GM12872 (cell line): Measurements from ENCODE around the gene COL25A1.

ENCODE experiments used
- TF ChIP-seq, protein P1 (sequence below): IDR thresholded peaks from 3 replicates; pipeline ENCODE4 v1.5.1; 2011; ENCODE audit warnings: low read depth, mild to moderate bottlenecking, low read length, moderate library complexity; ENCODE audit not compliant: insufficient read depth

Gene COL25A1

DNA sequence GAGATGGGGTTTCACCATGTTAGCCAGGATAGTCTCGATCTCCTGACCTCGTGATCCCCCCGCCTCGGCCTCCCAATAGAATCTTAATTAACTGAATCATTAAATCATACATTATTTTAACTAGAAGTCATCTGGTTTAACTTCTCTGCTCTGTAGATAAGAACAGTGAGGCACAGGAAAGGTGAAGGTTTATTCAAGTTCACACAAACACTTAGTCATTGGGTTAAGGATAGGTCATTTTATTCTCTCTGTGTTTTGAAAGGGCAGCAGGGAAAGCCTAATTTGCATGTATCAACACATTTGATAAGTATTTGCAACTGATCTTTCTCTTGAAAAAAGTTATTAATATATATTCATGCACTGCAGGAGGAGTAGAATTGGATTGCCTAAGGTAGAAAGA lies 538.5 kb downstream of the COL25A1 start:
- TF ChIP-seq, protein P1, sequence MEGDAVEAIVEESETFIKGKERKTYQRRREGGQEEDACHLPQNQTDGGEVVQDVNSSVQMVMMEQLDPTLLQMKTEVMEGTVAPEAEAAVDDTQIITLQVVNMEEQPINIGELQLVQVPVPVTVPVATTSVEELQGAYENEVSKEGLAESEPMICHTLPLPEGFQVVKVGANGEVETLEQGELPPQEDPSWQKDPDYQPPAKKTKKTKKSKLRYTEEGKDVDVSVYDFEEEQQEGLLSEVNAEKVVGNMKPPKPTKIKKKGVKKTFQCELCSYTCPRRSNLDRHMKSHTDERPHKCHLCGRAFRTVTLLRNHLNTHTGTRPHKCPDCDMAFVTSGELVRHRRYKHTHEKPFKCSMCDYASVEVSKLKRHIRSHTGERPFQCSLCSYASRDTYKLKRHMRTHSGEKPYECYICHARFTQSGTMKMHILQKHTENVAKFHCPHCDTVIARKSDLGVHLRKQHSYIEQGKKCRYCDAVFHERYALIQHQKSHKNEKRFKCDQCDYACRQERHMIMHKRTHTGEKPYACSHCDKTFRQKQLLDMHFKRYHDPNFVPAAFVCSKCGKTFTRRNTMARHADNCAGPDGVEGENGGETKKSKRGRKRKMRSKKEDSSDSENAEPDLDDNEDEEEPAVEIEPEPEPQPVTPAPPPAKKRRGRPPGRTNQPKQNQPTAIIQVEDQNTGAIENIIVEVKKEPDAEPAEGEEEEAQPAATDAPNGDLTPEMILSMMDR: no peak

DNA sequence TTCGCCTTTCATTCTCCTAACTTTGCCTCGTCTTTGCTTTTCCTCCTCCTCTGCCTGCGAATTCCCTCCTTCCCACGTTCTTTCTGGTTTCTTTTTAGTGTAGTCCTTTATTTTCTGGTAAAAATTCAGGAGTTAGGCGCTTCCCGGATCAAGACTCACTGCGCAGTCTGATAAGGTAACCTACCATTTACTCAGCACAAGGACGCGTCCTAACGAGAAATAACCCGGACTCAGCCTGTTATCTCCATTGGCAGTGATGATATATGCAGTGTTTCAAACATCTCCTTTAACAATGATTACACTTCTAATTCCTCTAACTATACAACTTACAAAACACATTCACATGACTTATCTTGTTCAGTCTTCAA lies 539.2 kb downstream of the COL25A1 start:
- TF ChIP-seq, protein P1: no peak

GRCh38 chr4:108762559-108763225 lies 539.8 kb downstream of the COL25A1 start, which contains the start of gene ETNPPL:
ETNPPL (minus strand) TSS chr4:108763053; CDS start chr4:108762898, 155 bp downstream.
- TF ChIP-seq, protein P1: no peak
